Hematopoietic multipotent progenitor cell treated with erythropoietin and hydrocortisone succinate and interleukin-3 and kit ligand, for 17 days (in vitro differentiated cells): Measurements from ENCODE around the gene ESPN.

Experiments used
- DNase-seq: peaks from one replicate; pipeline ENCODE4 v3.0.0-alpha.2; 2015; ENCODE audit warnings: low spot score

Gene ESPN

GRCh38 chr1:6466751-6467150 lies 42.2 kb downstream of the ESPN start:
- DNase-seq: no peak

GRCh38 chr1:6467224-6467623 lies 42.6 kb downstream of the ESPN start:
- DNase-seq: no peak

GRCh38 chr1:6467744-6468688 lies 43.4 kb downstream of the ESPN start:
- DNase-seq: no peak

GRCh38 chr1:6468729-6469461 lies 44.3 kb downstream of the ESPN start:
- DNase-seq: no peak

GRCh38 chr1:6470132-6471085 lies 45.8 kb downstream of the ESPN start:
- no peak for DNase-seq

- DNase-seq: no peak
Observed at GRCh38 chr1:6471086-6471969, 46.8 kb downstream of the ESPN start.

GRCh38 chr1:6471970-6472368 lies 47.4 kb downstream of the ESPN start:
- DNase-seq: no peak

- DNase-seq: no peak
Observed at GRCh38 chr1:6472391-6472790, 47.8 kb downstream of the ESPN start.

- no peak for DNase-seq
Observed at GRCh38 chr1:6473156-6473555, 48.6 kb downstream of the ESPN start.

GRCh38 chr1:6473974-6474814 lies 49.6 kb downstream of the ESPN start:
- no peak for DNase-seq

- DNase-seq: no peak
Observed at GRCh38 chr1:6474815-6475282, 50.3 kb downstream of the ESPN start.

- peak; percentile 75 for DNase-seq
Observed at GRCh38 chr1:6475381-6476133, 51.0 kb downstream of the ESPN start.

- DNase-seq: no peak
Observed at GRCh38 chr1:6476483-6476882, 51.9 kb downstream of the ESPN start.

- DNase-seq: no peak
Observed at GRCh38 chr1:6477039-6477820, 52.7 kb downstream of the ESPN start.

- no peak for DNase-seq
Observed at GRCh38 chr1:6481820-6482219, 57.2 kb downstream of the ESPN start.

- no peak for DNase-seq
Observed at GRCh38 chr1:6483017-6483760, 58.6 kb downstream of the ESPN start.

GRCh38 chr1:6483761-6484117 lies 59.2 kb downstream of the ESPN start:
- DNase-seq: no peak

GRCh38 chr1:6484826-6485167 lies 60.2 kb downstream of the ESPN start:
- DNase-seq: no peak
